Measurements from ENCODE around the gene ZNF425.
A peak's percentile ranks its signal among the peaks of the same experiment; 100 is the strongest.
"Not testable (repeated sequence)": the region's sequence is repeated elsewhere in the genome, so short reads cannot be mapped to it uniquely, and the experiment has no call there.

ZNF425 gene

DNA sequence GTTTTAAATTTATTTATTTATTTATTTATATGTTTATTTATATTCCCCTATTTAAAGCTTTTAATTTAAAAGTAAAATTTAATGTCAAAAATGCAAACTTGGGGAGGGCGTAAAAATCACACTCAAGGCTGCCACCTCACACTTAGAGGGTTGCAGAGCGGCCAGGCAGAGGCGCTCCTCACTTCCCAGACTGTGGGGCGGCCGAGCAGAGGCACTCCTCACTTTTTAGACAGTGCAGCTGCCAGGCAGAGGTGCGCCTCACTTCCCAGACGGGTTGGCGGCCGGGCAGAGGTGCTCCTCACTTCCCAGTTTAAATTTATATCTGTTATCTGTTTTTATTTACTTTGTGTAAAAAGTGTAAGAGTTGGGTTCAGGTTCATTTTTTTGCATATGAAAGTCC, 10.0 kb upstream of the ZNF425 start:
- DNase-seq = no peak

DNA sequence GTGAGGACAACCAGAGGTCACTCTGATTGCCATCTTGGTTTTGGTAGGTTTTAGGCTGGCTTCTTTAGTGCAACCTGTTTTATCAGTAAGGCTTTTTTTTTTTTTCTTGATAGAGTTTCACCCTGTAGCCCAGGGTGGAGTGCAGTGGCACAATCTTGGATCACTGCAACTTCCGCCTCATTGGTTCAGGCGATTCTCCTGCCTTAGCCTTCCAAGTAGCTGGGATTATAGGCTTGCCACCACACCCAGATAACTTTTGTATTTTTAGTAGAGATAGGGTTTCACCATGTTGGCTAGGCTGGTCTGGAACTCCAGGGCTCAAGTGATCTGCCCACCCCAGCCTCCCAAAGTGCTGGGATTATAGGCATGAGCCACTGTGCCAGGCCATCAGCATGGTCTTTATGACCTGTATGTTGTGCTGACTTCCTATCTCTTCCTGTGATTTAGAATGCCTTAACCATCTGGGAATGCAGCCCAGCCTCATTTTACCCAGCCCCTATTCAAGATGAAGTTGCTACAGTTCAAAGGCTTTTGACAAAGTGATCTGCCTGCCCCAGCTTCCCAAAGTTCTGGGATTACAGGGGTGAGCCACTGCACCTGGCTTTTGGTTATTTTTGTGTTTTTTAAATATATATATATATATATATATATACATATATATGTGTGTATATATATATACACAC, 7.0 kb upstream of the ZNF425 start:
- no peak for DNase-seq

DNA sequence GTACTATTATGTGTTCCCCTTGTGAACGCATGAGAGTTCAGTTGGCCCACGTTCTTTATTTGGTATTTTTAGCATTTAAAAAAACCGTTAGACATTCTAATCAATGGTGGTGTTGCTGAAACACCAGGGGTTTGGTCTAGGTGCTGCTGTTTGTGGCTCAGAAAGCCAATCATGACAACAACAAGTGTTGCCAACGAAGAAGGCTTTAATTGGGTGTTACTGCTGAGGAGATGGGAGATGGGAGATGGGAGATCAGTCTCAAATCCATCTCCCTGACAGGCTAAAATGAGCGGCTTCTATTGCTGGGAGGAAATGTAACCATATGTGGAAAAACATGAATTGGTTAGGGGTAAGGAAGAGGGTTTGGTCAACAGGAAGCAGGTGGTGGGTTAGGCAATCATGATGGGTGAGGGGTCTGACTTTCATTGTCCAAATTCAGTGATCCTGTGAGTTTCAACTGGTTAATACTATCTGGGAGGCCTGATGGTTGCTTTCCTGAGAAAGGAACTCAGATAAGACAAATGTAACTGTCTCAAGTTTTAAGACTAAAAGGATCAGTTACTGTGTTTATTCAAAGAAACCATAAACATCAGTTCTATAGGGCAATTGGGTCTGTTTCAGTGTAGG, 4.6 kb upstream of the ZNF425 start:
- DNase-seq = no peak

- DNase-seq = peak in 44 of 56 donors; percentile 26 to 81 (median 61)
These were observed 640 bp upstream of the ZNF425 start for GRCh38 chr7:149126662-149127266.

DNA sequence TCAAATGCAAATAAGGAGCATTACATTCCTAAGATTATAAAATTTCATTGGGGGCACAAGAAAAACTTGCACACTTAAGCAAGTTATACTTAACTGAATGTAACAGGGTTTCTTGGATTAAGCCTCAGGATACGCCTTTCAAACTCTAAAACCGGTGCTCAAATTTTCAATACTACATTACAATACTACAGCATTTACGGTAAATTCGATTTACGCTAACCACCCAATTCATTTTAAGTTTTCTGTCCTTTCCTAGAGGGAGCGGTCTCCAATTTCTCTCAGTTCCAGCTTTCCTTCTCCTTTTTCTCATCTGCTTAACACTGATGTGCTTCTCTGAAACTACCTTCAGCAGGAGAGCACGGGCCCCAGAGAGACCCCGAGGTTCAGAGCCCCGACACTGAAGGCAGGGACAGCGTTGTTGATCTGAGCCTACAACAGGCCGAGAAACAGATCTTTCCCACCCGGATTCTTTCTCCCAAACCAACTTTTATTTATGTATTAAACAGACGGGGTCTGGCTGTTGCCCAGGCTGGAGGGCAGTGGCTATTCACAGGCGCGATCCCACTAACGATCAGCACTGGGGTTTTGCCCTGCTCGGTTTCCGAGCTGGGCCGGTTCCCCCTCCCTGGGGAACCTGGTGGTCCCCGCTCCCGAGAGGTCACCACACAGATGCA, 798 bp downstream of the ZNF425 start:
- no peak for DNase-seq

DNA sequence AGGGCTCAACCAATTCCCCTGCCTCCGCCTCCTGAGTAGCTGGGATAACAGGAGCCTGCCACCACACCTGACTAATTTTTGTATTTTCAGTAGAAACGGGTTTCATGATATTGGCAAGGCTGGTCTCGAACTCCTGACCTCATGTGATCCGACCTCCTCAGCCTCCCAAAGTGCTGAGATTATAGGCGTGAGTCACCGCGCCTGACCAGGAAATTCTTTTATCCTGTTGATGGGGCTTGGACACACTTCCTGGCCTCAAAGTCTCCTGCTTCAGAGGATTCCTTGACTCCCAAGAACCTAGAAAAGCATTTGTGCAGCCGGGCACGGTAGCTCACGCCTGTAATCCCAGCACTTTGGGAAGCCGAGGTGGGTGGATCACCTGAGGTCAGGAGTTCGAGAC, 16.2 kb downstream of the ZNF425 start:
- no peak for DNase-seq

- DNase-seq = no peak
These were observed 21.4 kb downstream of the ZNF425 start for GRCh38 chr7:149104749-149105148.

DNA sequence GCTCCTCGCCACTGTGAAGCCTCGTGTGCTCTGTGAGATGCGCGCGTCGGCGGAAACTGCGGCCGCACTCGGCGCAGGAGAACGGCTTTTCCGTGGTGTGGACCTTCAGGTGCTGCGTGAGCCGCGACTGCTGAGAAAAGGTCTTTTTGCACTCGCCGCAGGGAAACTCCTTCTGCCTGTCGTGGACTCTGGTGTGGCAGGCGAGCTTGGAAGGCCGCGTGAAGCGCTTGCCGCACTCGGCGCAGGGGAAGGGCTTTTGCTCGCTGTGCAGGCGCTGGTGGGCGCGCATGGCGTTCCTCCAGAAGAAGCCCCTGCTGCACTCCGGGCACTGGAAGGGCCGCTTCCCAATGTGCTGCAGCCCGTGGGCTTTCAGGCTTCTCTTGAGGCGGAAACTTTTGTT, 21.9 kb downstream of the ZNF425 start:
- DNase-seq = no peak

GRCh38 chr7:149103424-149103823, 22.7 kb downstream of the ZNF425 start:
- no peak for DNase-seq

DNA sequence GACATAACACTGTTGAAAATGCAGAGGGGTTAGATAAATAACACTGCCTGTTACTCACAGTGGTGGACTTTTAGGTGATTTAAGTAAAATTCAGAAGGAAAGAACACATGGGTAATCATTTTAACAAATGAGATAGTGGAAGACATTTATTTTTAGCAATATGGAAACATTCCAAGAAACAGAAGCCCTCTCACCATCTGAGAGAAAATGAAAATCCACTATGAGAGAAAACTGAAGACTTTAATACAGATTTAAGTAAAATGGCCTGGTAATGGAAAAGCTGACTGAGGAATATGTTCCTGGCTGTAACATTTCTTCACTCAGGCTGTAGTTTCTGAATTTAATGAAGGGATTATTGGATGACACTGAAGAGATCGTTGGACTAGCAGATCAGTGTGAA, 23.5 kb downstream of the ZNF425 start:
- no peak for DNase-seq

DNA sequence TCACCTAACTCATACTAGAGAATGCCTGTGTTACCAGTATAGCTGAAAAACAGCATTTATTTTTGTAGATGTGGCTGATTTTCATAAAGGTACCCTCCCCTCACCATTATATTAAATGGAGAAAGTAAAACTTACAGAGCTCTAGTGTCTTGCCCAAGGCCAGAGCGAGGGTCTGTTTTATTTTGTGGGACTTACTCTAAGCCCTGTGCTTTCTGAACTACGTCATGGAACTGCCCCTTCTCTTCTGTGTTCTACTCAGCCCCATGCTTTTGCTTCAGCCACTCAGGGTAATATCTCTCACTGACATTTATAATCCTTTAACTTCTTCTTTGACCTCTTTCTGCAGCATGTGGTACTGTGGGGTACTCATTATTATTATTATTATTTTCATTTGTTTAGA, 25.3 kb downstream of the ZNF425 start:
- no peak for DNase-seq

DNA sequence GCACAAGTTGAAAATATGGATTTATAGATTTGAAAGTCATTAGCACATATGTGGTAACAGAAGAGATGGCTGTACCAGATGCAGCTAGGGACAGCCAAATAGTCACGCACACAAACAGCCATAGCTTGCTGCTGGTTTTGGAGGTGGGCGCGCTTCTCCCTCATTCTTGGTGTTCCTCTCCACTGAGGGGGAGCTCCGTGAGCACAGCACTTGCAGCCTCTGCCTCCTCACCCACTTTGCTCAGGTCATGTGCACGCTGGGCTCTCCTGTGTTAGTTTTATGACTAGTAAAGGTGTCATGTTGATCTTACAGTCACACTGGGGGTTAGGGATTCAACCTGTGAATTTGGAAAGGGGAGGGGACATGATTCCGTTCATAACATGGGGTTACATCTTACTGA, 27.1 kb downstream of the ZNF425 start:
- DNase-seq = no peak

- no peak for DNase-seq
These were observed 29.0 kb downstream of the ZNF425 start for GRCh38 chr7:149097088-149097487.

GRCh38 chr7:149093228-149093627, 32.9 kb downstream of the ZNF425 start:
- DNase-seq = no peak

DNA sequence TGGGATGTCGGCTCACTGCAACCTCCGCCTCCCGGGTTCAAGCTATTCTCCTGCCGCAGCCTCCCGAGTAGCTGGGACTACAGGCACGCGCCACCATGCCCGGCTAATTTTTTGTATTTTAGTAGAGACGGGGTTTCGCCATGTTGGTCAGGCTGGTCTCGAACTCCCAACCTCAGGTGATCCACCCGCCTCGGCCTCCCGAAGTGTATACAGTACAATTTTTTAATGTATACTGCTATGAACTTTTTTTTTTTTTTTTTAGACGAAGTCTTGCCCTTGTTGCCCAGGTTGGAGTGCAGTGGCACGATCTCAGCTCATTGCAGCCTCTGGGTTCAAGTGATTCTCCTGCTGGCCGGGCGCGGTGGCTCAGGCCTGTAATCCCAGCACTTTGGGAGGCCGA, 33.9 kb downstream of the ZNF425 start:
- not testable (repeated sequence) for DNase-seq

- peak in 55 of 56 donors; percentile 16 to 88 (median 77) for DNase-seq
These were observed 35.5 kb downstream of the ZNF425 start, which contains the start of gene ZNF786 for GRCh38 chr7:149090397-149091195. Gene ZNF786, minus strand, starts transcription at chr7:149090718. Its CDS starts 78 bp downstream, at chr7:149090640.

DNA sequence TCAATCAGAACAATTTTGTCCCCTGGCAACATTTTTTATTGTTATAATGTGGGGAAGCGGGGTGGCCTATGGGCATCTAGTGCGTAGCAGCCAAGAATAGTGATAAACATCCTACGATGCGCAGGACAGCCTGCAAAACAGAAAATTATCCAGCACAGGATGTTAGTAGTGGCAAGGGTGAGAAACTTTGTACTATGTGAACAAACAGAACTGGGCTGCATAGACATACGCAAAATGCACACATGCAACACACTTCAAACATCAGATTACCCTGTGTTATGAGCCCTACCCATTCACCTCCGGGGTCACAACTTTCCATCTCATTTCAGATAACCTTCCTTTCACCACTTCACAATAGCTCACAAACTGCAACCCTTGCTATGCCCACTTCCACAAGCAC, 38.7 kb downstream of the ZNF425 start:
- DNase-seq = no peak

- DNase-seq = no peak
These were observed 40.3 kb downstream of the ZNF425 start for GRCh38 chr7:149085866-149086265.

DNA sequence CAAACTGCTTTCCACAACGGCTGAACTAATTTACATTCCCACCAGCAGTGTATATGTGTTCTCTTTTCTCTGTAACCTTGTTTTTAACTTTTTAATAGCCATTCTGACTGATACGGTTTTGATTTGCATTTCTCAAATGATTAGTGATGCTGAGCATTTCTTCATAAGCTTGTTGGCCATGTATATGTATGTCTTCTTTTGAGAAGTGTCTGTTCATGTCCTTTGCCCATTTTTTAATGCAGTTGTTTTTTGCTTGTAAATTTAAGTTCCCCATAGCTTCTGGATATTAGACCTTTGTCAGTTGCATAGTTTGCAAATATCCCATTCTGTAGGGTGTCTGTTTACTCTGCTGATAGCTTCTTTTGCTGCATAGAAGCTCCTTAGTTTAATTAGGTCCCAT, 41.7 kb downstream of the ZNF425 start:
- DNase-seq = no peak

DNA sequence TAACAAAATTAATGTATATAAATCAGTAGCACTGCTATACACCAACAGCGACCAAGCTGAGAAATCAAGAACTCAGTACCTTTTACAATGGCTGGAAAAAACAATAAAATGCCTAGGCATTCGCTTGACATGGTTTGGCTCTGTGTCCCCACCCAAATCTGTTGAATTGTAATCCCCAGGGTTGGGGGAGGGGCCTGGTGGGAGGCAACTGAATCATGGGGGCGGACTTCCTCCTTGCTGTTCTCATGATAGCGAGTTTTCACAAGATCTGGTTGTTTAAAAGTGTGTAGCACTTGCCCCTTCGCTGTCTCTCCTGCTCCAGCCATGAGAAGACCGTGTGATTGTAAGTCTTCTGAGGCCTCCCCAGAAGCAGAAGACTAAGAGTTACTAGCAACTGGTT, 44.2 kb downstream of the ZNF425 start:
- DNase-seq = no peak

- DNase-seq = no peak
These were observed 48.5 kb downstream of the ZNF425 start for GRCh38 chr7:149077594-149077993.
